ENCODE measurements around the gene IL1RL1.

Gene IL1RL1

DNA sequence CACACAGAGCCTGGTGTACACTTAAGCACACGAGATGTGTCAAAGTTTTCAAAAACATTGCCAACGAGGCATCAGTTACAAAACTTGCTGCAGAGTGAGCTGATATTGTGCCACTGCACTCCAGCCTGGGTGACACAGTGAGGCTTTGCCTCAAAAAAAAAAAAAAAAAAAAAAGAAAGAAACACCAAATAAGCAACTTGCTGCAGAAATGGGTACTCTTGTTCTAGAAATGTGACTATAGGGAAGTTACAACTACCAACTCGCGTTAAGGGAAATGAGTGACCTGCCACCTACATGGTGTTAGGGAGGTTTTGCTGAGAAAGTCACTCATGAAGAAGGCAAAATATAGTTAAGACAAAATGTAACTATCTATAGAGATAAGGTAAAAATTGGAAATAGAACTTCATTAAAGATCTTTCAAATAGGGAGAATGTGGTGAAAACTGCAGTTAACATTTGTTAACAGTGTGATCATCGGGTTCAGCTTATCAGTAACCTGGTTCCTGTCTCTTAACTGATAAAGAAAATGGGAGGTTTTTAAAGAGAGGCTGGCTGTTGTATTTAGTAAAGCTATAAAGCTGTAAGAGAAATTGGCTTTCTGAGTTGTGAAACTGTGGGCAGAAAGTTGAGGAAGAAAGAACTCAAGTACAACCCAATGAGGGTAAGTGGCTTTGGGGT is at the start of gene IL1RL1:
TSS of gene IL1RL1 (plus strand) at position 600 of the 677 bp plus-strand sequence. CDS start 26,702 bp downstream, outside the sequence.
- no peak for DNase-seq

GRCh38 chr2:102262216-102263129 is 48.9 kb upstream of the IL1RL1 start:
- DNase-seq: no peak

DNA sequence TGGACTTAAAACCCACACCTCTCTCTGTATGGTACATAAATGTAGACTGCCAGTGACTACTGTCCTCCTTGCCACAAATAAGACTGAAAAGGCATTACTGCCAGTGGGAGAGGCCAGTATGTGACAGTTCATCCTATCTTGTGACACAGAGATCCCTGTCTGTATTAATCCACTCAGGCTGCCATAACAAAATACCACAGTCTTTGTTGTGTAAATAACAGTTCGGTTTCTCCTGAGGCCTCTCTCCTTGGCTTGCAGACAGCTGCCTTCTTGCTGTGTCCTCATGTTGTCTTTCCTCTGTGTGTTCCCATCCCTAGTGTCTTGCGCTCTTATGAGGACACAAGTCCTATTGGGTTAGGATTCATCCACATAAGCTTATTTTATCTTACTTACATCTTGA is 46.4 kb upstream of the IL1RL1 start:
- no peak for DNase-seq

GRCh38 chr2:102266204-102266603 is 45.2 kb upstream of the IL1RL1 start:
- no peak for DNase-seq

DNA sequence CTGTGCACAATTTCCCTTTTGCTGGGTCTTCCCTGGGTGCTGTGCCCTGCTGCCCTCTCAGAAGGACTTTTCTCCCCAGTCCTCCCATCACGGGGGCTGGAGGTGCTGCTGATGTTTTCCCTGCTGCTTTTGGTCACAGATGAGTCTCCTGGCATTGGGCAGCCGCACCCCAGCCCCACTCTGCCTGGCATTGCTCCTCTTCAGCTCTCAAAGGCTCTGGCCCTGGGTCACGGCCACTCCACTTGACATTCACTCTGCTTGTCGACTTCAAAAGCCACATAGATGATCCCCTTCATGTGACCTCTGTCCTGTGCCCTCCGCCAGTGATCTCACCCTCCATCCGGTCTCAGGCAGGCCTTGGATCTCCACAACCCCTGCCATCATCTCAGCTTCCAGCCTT is 43.6 kb upstream of the IL1RL1 start:
- DNase-seq: no peak

- no peak for DNase-seq
Observed at GRCh38 chr2:102268510-102269199, 42.7 kb upstream of the IL1RL1 start.

DNA sequence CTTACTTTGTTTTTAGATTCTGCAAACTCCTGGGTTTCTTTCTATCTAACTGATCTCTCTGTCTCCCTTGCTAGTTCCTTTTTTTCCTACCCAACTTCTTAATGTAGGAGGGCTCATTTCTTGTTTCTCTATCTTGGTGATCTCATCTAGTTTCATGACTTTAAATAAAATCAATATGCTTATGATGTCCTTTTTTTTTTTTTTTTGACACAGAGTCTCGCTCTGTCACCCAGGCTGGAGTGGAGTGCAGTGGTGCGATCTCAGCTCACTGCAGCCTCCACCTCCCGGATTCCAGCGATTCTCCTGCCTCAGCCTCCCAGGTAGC is 42.2 kb upstream of the IL1RL1 start:
- DNase-seq: no peak

DNA sequence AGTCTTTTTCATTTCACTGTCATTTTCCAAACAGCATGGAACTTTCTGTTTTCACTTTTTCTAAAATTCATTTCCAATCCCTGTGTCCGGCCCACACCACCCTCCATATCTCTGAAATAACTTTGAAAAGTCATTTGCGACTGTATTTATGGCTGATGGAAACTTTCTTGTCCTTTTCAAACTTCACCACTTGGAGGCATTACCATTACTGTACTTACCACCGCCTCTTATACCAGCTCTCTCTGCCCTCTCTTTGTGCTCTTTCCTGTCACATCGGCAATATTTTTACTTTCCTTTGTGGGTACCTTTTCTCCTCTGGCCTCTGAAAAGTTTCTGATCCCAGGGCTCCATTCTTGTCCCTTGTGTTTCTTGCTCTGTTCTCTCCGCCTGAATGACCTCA is 39.5 kb upstream of the IL1RL1 start:
- no peak for DNase-seq

DNA sequence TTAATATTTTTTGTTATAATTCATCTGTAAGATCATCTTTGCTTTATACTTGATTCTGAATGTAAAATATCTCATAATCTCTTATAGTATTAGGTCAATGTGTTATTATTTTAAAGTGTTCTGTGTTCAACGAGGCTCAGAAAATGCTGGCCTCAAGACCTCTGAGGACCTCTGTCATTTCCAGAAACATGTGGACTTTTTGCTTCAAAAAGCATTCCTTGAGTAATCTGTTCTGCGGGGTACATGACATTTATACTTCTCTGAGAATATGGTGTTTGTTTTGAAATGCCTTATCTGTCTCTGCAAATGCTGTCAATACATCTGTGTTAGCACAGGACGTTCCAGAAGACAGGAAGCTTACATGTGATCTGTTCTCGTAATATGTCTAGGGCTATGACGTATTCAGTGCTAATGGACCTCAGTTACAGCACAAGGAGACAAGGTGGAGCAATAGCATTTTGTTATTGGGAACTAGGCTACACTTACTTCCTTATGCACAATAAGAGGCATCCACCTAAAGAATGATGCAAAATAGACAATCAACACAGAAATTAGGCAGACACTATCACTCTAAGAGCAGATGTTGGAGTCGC is 37.6 kb upstream of the IL1RL1 start:
- DNase-seq: no peak

DNA sequence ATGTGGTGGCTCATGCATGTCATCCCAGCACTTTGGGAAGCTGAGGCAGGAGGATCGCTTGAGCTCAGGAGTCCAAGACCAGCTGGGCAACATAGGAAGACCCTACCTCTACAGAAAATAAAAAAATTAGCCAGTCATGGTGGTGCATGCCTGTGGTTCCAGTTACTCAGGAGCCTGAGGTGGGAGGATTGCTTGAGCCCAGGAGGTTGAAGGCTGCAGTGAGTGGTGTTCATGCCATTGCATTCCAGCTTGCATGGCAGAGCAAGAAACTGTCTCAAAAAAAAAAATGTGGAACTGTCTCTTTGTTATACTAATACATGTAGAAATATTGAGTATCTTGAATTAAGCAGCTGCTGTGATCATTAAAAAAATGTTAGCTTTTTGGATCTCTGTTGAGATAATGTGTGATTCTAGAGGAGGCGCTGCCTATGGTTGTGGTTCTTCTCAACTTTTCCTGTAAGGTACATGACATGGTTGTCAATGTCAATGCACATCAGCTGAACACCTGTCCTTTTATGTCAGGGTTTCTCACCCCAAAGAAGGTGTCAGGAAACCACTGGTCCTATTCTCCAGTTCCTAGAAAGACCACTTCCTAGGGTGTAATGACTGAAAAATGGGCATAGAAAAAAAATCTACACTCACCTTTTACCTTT is 34.7 kb upstream of the IL1RL1 start:
- no peak for DNase-seq

DNA sequence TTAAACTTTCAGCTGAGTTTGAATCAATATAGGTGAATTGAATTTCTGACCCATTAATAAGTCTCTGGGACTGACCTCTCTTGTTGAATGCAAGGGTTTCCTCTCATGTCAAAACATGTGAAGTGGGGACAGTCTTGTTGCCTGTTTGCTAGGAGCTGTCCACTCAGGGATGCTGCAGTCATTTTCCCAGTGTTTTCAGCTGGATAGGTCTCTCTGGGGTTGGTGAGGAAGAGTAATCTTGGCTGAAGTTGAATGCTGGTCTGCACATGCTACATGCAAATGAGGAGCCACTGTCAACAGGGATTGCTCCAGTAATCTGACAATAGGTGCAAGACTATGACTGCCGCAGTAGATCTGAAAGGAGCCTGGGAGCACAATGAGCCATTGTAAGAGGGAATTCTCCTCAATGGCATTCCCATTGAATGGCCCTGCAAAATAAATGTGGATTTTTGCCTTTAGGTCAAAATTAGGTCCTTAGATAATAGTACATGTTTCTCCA is 34.1 kb upstream of the IL1RL1 start:
- no peak for DNase-seq

DNA sequence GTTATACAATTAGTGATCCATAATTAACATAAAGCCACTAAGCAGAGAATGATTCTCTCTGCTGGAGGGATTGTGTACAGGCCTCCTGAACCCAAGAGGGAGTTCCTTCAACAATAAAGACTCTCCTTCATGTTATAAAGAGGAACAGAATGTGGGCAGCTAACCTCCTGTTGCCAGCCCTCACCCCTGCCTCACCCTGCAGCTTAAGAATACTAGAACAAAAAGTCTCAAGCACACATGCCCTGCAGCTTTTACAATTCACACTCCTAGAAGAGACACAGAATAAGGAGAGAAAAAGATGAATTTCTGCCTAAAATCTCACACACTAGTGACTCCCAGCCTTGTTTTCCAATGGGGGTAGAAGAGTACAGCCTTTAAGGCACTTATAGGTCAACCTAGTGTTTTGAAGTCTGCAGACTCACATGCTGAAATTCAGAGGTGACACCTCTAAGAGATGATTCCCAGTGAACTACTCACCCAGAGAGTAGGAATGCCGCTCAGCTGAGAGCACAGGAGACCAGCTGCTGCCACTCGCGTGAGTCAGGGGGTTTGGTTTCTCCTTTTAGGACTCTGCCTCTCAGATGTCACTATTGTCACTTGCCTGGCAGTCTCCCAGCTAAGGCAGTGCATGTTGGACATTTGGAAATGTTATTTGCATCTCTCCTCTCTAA is 32.5 kb upstream of the IL1RL1 start:
- DNase-seq: no peak

- DNase-seq: no peak
Observed at GRCh38 chr2:102279391-102279735, 32.0 kb upstream of the IL1RL1 start.

GRCh38 chr2:102282678-102283091 is 28.7 kb upstream of the IL1RL1 start:
- DNase-seq: no peak

DNA sequence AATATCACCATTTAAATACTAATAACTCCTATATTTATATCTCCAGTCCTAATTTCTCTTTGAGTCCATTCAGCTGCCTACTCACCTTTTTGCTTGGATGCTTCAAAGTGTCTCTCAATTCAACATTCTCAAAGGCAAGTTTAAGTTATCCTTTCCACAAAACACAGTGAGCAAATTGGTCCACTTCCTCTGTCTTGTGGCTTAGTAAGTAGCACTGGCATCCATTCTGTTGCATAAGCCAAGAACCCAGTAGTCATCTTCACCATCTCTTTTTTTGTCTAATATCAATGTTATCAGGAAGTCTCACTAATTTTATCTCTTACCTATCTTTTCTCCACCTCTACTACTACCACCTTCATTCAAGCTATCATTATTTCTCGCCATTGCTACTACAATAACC is 27.4 kb upstream of the IL1RL1 start:
- no peak for DNase-seq

DNA sequence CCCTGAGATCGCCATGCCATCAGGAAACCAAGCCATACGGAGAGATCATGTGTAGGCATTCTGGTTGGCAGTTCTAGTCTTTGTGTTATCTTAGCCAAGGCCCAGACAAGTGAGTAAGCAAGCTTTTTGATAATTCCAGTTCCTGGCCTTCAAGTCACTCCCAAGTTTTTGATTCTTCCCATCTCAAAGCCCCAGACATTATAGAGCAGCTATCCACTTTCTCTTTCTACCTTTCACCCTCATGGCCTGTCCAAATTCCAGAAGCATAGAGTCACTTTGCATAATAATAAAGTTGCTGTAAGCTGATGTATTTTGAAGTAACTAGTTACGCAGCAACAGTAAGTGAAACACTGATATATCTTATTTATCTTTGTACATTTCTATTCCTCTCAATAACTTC is 26.8 kb upstream of the IL1RL1 start:
- DNase-seq: no peak

DNA sequence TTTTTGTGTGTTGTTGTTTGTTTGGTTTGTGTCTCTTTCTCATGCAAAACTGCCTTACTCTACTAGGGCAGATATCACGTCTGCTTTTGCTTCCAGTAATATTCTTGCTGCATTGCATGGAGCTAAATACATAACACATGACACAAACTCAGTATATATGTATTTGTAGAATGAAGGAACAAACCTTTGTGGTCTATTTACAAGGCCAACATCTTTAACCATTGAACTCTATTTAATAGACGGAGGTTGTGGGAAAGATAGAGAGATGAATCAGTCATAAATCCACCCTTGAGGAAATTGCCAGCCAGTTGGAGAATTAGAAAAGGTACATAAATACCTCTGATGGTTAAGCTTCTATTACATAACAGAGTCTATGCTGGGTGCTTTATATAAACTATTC is 26.0 kb upstream of the IL1RL1 start:
- DNase-seq: no peak

GRCh38 chr2:102286041-102286440 is 25.3 kb upstream of the IL1RL1 start:
- DNase-seq: no peak

GRCh38 chr2:102289129-102289528 is 22.2 kb upstream of the IL1RL1 start:
- no peak for DNase-seq

DNA sequence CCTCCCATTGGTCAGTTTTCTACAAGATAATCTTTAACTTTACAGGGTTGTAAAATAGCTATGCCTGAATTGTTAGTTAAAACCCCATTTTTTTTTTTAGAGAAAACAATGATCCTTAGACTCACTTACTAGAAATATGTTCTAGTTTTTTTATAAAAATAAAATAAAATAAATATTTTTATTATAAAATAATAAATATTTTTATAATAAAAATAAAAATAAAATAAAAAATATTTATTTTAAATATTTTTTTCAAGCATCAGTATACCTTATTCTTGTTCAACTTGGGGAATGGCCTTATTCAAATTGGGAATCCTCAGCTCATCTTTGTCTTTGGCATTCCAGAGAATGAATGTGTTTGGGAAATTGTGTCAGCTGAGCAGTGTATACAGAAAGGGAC is 20.8 kb upstream of the IL1RL1 start:
- DNase-seq: no peak

DNA sequence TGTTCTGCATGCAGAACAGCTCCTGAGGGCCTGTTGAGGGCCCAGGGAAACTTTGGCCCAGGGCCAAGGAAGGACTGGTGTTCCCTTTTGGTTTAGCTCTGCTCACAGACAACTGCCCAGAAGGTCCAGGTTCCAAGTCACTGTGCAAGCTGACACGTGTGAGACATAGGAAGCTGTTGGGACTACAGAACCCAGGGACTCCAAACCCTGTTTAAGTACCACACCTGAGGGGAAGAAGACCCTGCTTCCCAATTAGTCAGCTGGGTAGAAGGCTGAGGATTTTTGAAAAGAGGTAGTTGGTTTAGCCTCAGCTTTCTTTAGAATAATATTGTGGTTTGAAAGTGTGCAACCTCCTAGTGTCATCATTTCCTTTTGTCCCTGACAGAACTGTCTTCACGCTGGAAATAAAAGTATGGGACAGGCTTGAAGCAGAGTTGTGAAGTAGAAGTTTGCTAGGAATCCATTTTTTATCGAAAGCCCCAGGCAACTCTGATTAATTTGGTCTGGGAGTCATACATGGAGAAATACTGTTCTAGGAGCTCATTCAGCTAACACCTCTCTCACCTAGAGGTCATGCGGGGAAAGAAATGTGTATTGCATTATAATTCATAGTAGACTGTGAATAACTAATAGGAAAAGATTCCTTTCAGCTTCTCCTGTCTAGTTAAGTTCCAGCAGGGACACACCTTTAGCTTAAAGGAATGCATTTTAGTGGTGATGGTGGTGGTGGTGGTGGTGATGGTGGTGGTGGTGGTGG is 19.9 kb upstream of the IL1RL1 start:
- DNase-seq: no peak

Data from stimulated activated CD4-positive, alpha-beta T cell treated with anti-CD3 and anti-CD28 coated beads, Interleukin-4, amount 100 ng/mL, for 24 hours (primary cell).